A673 (cell line): ENCODE results near the gene CTDSP2.

Source experiments
- EZH2 ChIP-seq: fragments of 200-600 bp; sonication (generic); IDR thresholded peaks from 2 replicates; pipeline ENCODE4 v1.6.1; 2017; ENCODE audit warnings: borderline replicate concordance, low read depth, mild to moderate bottlenecking, mixed read lengths, antibody characterized with exemption, low read length; ENCODE audit not compliant: poor library complexity, severe bottlenecking
- TF ChIP-seq, protein P1 (sequence below): fragments of 300-800, 200-600 bp; sonication (generic); conservative IDR thresholded peaks from 2 replicates; pipeline ENCODE4 v1.5.1; 2017; ENCODE audit warnings: low read depth, mild to moderate bottlenecking, antibody characterized with exemption, low read length, moderate library complexity, mixed read lengths

DNA sequence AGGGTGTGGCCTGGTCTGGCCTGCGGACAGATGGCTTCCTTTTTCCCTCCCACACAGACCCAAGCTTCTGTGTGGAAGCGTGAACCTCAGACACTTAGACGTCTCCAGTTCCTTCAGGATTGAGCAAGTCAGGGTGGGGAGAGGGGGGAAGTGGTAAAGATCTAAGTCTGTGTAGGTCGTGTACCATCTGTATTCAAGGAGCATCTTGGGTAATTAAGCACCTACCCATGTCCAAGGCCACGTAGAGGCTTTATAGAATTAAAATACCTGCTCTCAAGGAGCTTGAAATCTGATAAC is 29.7 kb downstream of the CTDSP2 start:
- no peak for TF ChIP-seq EZH2
- TF ChIP-seq, protein P1, sequence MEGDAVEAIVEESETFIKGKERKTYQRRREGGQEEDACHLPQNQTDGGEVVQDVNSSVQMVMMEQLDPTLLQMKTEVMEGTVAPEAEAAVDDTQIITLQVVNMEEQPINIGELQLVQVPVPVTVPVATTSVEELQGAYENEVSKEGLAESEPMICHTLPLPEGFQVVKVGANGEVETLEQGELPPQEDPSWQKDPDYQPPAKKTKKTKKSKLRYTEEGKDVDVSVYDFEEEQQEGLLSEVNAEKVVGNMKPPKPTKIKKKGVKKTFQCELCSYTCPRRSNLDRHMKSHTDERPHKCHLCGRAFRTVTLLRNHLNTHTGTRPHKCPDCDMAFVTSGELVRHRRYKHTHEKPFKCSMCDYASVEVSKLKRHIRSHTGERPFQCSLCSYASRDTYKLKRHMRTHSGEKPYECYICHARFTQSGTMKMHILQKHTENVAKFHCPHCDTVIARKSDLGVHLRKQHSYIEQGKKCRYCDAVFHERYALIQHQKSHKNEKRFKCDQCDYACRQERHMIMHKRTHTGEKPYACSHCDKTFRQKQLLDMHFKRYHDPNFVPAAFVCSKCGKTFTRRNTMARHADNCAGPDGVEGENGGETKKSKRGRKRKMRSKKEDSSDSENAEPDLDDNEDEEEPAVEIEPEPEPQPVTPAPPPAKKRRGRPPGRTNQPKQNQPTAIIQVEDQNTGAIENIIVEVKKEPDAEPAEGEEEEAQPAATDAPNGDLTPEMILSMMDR = no peak
